Fibroblast of the aortic adventitia (primary cell): ENCODE results near the gene CHTOP. TPM values are rescaled to one million over a fixed set of nuclear protein-coding genes. Genes with fewer than 3 reads are reported as not detected.
"Not testable (repeated sequence)": the region's sequence is repeated elsewhere in the genome, so short reads cannot be mapped to it uniquely, and the experiment has no call there.

Experiments
- DNase-seq: peaks from one replicate; pipeline ENCODE4 v3.0.0-alpha.2; 2010; ENCODE audit warnings: low read depth
- H3K4me3 ChIP-seq: 2 replicates; pipeline ENCODE4 v1.5.1; 2011; ENCODE audit warnings: low read depth, mild to moderate bottlenecking, control low read depth, low read length, moderate library complexity
- total RNA-seq: library from RNA; depleted of rRNA; stranded (reverse); fragments of >200 nt; gene quantifications from 2 replicates; pipeline ENCODE4 v1.2.3, GENCODE V29; 2012; ENCODE audit warnings: low replicate concordance
- TF ChIP-seq, protein P1 (sequence below): IDR thresholded peaks from 2 replicates; pipeline ENCODE4 v1.5.1; 2011; ENCODE audit warnings: mild to moderate bottlenecking, low read length, control low read depth, inconsistent platforms; ENCODE audit not compliant: insufficient read depth

Gene CHTOP
- total RNA-seq, 1 donor, result 44.6 TPM

GRCh38 chr1:153631047-153632022, 2.5 kb upstream of the CHTOP start:
- DNase-seq, result no peak
- H3K4me3 ChIP-seq, result no peak overlapping the region
- TF ChIP-seq, protein P1, sequence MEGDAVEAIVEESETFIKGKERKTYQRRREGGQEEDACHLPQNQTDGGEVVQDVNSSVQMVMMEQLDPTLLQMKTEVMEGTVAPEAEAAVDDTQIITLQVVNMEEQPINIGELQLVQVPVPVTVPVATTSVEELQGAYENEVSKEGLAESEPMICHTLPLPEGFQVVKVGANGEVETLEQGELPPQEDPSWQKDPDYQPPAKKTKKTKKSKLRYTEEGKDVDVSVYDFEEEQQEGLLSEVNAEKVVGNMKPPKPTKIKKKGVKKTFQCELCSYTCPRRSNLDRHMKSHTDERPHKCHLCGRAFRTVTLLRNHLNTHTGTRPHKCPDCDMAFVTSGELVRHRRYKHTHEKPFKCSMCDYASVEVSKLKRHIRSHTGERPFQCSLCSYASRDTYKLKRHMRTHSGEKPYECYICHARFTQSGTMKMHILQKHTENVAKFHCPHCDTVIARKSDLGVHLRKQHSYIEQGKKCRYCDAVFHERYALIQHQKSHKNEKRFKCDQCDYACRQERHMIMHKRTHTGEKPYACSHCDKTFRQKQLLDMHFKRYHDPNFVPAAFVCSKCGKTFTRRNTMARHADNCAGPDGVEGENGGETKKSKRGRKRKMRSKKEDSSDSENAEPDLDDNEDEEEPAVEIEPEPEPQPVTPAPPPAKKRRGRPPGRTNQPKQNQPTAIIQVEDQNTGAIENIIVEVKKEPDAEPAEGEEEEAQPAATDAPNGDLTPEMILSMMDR, result no peak

DNA sequence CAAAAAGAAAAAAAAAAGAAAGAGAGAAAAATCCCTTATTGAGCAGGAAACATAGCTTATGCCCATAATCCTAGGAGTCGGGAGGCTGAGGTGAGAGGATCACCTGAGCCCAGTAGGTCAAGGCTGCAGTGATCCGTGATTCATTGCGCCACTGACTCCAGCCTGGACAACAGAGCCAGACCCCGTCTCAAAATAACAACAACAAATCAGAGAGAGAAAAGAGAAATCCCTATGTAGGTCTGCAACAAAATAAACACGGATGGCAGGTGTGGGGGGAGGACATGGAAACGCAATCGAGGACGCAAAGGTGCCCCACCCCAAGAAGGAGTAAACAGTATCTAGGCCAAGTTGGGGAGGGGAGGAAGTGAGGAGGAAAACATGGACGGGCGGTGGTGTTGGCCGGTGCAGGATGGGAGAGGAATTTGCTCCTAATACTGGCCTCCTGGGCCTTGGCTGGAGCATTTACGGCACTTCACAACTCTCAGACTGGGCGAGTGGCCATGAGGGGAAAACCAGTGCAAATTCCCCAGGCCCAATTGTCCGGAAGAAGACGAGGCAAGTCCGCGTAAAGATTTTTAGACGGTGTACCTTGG, 609 bp upstream of the CHTOP start:
- TF ChIP-seq, protein P1, result no peak
- H3K4me3 ChIP-seq, result peak overlapping the region; percentile 60
- DNase-seq, result no peak

GRCh38 chr1:153635872-153636271, 2.0 kb downstream of the CHTOP start:
- no peak overlapping the region for H3K4me3 ChIP-seq
- TF ChIP-seq, protein P1, result no peak
- no peak for DNase-seq

GRCh38 chr1:153636312-153636711, 2.4 kb downstream of the CHTOP start:
- H3K4me3 ChIP-seq, result no peak overlapping the region
- DNase-seq, result no peak
- TF ChIP-seq, protein P1, result no peak

- no peak for DNase-seq
- TF ChIP-seq, protein P1, result no peak
- no peak overlapping the region for H3K4me3 ChIP-seq
These were observed 4.4 kb downstream of the CHTOP start for GRCh38 chr1:153638261-153638660.

DNA sequence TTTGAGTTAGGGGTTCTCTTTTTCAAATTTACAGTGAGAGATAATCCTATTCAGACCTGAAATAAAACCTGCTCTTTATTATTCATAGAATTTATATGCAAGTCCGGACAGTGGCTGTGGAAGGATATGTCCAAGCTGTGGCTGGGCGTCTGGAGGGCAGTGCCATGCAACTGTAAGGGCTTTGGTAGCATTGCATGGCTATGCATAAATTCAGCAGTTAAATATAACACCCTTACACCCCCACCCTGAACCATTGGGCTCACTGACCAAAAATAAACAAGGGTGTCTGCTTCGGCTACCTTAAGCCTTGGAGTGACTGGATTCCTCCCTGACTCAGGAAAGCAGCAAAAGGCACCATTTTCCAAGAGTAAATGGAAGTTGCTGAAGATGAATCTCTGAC, 5.4 kb downstream of the CHTOP start:
- no peak overlapping the region for H3K4me3 ChIP-seq
- TF ChIP-seq, protein P1, result no peak
- DNase-seq, result no peak

- not testable (repeated sequence) for H3K4me3 ChIP-seq
These were observed 6.3 kb downstream of the CHTOP start for GRCh38 chr1:153640213-153640612.

More at GRCh38 chr1:153640213-153640612, 6.3 kb downstream of the CHTOP start:
- not testable (repeated sequence) for DNase-seq
